NCI-H146 treated with DMSO at 0.1 percent for 48 hours (cell line): ENCODE results near the gene SBK3.
"Not testable (repeated sequence)": the region's sequence is repeated elsewhere in the genome, so short reads cannot be mapped to it uniquely, and the experiment has no call there.

Experiments used
- DNase-seq: peaks from one replicate; lab custom pipeline; 2025; ENCODE audit not compliant: unreplicated experiment; lab: John Stamatoyannopoulos, UW

Gene SBK3

DNA sequence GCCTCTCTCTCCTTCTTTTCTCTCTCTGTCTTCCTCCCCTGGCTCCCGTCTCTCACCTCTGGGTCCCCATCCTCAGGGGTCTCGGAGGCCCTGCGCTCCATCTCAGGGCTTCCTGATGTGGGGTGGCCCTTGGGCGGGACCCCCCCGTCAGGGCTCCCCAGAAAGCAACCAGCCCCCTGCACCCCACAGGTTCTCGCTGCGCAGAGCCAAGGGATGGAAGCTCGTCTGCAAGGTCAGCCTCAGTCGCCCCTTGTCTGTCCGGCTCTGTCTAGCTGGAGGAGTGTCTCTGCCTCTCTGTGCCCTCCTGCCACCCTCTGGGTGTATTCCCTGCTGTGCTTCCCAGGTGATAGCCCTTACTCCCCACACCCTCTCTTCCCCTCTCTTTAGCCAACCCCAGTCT lies at the start of gene SBK3:
TSS of gene SBK3 (minus strand) at position 101 of the 400 bp plus-strand sequence. CDS start at position 101, 0 bp downstream.
- DNase-seq, result no peak

DNA sequence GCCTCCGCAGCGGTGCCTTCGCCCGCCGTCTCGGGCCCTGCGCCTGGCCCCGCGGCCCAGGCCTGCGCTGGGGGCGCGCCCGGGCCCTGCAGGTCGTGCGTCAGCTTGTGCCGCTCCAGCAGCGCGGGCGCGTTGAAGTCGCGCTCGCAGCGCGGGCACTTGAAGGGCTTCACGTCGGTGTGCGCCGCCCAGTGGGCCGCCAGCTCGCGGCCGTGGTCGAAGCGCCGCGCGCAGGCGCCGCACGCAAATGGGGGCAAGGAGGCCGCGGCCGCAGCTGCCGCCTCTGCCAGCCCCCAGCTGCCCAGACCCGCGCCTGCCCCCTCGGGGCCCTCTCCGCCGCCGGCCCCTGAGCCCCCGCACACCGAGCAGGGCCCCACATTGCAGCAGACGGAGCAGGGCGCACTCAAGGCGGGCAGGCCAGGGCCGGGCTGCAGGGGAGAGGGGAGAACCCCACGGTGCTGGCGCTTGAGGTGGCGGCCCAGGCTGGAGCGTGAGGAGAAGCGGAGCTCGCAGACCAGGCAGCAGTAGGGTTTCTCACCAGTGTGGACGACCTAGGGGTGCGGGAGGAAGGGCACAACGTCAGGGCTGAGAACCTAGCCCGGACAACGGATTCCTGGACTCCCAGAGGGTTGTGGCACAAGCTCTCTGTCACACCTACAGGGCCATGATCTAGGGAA lies 47.9 kb upstream of the SBK3 start:
- DNase-seq, result no peak

DNA sequence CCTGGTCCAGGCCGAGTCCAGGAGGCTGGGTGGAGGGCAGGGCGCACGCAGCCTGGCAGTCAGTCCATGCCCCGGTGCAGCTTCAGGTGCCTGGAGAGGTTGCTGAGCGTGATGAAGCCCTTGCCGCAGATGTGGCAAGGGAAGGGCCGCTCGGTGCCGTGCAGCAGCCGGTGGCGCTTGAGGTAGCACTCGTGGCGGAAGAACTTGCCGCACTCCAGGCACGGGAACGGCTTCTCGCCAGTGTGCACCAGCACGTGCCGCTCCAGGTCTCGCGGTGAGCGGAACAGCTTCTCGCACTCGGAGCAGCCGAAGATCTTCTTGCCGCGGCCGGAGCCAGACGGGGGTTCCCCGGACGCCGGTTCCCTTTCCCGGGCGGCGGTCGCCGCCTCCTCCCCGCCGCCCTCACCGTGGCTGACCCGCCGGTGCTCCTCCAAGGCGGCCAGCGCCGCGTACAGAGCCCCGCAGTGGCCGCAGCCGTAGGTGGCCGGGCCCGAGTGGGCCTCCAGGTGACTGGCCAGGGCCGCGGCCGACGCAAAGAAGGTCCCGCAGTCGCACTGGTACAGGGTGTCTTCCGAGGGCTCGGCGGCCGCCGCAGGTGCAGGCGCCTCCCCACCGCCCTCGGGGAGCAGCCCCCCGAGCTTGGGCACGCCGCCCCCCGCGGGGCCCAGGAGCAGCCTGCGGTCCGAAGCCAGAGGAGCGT lies 47.2 kb upstream of the SBK3 start:
- no peak for DNase-seq

- no peak for DNase-seq
Observed at GRCh38 chr19:55591555-55591954, 46.2 kb upstream of the SBK3 start.

DNA sequence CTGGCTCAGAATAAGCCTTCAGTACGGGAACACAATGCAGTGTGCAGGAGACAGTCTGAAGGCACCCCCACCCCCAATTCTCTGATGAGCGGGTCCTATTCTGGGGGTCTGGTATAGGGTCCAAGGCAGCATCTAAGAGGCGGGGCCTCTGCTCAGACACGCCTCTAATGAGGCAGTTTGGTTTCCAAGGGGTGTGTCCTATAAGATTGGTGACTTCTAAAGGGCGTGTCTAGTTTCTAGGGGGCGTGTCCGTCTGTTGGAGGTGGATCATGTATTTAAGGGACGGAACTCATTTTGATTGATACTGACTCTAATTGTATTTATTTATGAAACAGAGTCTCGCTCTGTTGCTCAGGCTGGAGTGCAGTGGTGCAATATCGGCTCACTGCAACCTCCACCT lies 45.3 kb upstream of the SBK3 start:
- no peak for DNase-seq

- no peak for DNase-seq
Observed at GRCh38 chr19:55590109-55590508, 44.8 kb upstream of the SBK3 start.

DNA sequence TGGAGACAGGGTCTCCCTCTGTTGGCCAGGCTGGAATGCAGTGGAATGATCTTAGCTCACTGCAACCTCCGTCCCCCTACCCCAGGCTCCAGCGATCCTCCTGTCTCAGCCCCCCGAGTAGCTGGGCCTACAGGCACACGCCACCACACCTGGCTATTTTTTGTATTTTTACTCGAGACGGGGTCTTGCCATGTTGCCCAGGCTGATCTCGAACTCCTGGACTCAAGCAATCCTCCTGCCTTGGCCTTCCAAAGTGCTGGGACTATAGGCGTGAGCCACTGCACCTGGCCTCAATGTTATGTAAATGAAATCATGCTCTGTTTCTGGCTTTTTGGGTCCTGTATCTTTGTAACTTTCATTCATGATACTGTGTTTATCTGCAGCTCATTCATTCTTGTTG lies 43.4 kb upstream of the SBK3 start:
- no peak for DNase-seq

DNA sequence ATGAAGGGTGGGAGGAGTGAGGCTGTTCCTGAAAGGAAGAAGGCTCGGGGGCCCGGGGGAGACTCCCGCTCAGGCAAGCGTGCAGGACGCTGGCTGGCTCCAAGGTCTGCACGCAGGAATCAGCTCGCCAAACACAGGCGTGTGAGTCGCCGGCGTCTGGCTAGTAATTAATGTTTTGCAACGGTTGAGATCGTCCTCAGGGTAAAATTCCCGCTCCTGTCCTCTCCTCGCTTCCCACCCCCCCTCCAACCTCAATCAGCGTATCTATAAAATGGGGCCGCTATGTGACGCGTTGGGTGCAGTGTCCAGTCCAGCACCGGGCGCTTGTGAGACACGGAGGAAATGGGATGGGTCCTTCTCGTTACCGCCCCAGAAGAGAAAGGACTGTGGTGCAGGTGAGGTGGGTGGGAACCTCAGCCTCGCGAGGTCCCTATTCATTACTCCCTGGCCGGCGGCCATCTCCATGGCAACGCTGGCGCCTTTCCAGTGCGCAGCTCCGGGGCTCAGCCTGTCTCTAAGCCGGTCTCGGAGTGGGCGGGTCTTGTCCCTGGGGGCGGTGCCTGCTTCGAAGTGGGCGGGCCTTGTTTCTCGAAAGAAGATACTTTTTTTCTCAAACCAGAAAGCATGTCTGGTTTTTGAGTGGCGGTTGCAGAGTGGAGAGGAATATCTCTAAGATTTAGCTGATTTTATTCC lies 41.8 kb upstream of the SBK3 start:
- peak; percentile 97 for DNase-seq

DNA sequence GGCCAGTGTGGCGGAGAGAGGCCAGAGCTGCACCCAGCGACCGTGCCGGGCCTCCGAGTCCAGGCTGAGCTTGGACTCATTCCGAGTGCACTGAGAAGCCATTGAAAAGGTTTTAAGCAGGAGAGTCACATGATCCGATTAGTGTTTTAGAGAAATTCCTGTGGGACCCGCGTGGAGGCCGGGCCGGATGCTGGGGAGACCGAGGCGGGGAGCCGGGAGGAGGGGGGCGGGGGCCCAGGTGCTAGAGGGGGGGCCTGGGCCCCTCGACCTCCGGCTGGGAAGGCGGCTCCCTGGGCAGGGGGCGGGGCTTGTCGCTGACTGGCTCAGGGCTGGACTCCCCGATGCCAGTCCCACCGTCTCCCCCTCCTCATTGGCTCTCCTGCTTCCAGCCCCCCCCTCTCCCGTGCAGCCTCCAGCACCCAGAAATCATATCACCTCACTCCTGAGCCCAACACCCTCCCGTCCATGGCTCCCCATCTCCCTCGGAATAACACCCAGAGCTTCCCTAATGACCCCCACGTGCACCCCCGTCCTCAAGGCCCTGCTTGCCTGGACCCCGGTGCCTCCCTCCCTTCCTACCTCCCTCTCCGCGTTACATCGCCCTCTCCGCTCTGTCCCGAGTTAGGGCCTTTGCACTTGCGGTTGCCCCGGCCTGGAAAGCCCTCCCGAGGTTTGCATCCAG lies 40.5 kb upstream of the SBK3 start:
- peak; percentile 73 for DNase-seq

DNA sequence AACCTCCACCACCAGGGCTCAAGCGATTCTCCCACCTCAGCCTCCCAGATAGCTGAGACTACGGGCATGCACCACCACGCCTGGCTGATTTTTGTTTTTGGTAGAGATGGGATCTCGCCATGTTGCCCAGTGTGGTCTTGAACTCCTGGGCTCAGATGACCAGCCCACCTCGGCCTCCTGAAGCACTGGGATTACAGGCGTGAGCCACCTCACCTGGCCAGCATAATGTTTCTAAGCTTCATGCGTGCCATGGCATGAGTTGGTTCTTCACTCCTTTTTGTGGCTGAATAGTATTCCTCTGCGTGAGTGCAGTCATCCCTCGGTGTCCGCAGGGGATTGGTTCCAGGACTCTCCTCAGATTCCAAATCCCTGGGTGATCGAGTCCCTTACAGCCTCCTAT lies 39.5 kb upstream of the SBK3 start:
- no peak for DNase-seq

DNA sequence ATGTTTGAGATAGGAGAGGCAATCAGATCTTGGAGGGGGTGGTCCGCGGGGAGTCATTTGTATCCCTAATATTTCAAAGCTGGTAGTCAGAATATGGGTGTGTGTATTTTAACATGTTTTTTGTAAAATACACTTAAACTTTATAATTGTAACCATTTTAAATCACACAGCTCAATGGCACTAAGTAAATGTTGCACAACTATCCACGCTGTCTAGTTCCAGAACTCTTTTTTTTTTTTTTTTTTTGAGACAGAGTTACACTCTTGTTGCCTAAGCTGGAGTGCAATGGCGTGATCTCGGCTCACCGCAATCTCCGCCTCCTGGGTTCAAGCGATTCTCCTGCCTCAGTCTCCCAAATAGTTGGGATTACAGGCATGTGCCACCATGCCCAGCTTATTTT lies 38.6 kb upstream of the SBK3 start:
- not testable (repeated sequence) for DNase-seq

DNA sequence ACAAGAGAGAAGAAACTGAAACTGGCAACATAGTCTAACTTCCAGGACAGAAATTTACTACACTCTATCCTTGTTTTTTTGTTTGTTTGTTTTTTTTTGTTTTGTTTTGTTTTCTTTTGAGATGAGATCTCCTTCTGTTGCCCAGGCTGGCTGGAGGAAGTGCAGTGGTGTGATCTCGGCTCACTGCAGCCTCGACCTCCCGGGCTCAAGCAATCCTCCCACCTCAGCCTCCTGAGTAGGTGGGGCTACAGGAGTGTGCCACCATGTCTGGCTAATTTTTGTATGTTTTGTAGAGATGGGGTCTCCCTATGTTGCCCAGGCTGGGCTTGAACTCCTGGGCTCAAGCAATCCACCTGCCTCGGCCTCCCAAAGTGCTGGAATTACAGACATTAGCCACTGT lies 36.9 kb upstream of the SBK3 start:
- DNase-seq, result not testable (repeated sequence)

DNA sequence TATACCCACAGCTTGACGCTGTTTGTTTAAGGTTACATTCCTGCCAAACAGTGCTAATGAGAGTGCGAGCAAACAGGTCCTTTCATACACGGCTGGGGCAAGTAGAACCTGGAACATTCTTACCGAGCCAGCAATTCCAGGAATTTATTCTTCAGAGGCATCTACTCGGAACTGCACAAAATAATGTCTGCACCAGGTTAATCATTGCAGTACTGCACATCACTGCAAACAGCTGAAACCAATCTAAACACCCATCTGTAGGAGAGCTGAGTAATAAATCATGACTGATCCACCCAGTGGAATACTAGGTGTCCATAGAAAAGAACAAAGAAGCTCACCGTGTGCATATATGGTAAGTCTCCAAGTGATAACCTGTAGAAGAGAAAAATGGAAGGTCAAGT lies 36.5 kb upstream of the SBK3 start:
- DNase-seq, result peak; percentile 77

GRCh38 chr19:55581145-55581822 lies 35.9 kb upstream of the SBK3 start:
- DNase-seq, result no peak

- DNase-seq, result peak; percentile 80
Observed at GRCh38 chr19:55580628-55581144, 35.3 kb upstream of the SBK3 start, which contains the start of gene ZNF579. Gene ZNF579 (minus strand): TSS chr19:55580848. CDS start chr19:55579639, 1,209 bp downstream.

- DNase-seq, result no peak
Observed at GRCh38 chr19:55579766-55580621, 34.7 kb upstream of the SBK3 start.

GRCh38 chr19:55578761-55579747 lies 33.7 kb upstream of the SBK3 start:
- DNase-seq, result no peak

- DNase-seq, result no peak
Observed at GRCh38 chr19:55578031-55578760, 32.9 kb upstream of the SBK3 start.
